DMS79 treated with DMSO at 0.1 percent for 48 hours (cell line): ENCODE results near the gene UPK1A.

Experiments used
- DNase-seq: peaks from one replicate; lab custom pipeline; 2025; lab: John Stamatoyannopoulos, UW

Gene UPK1A

GRCh38 chr19:35693422-35693821 lies 27.1 kb downstream of the UPK1A start:
- no peak for DNase-seq

GRCh38 chr19:35693835-35694599 lies 27.7 kb downstream of the UPK1A start:
- peak; percentile 83 for DNase-seq

- no peak for DNase-seq
These were observed 29.6 kb downstream of the UPK1A start for GRCh38 chr19:35695895-35696422.

GRCh38 chr19:35696835-35697234 lies 30.5 kb downstream of the UPK1A start:
- no peak for DNase-seq

GRCh38 chr19:35702223-35703012 lies 36.1 kb downstream of the UPK1A start:
- DNase-seq, result peak; percentile 96

GRCh38 chr19:35703343-35703742 lies 37.0 kb downstream of the UPK1A start:
- DNase-seq, result no peak

- DNase-seq, result no peak
These were observed 37.9 kb downstream of the UPK1A start, which contains the start of gene ZBTB32 for GRCh38 chr19:35704218-35704617. Gene ZBTB32 (plus strand): TSS chr19:35704558. CDS start chr19:35714627, 10,069 bp downstream.

GRCh38 chr19:35708391-35708790 lies 42.1 kb downstream of the UPK1A start:
- DNase-seq, result no peak

GRCh38 chr19:35710784-35711723 lies 44.7 kb downstream of the UPK1A start:
- no peak for DNase-seq

GRCh38 chr19:35712567-35713505 lies 46.5 kb downstream of the UPK1A start:
- no peak for DNase-seq

- DNase-seq, result no peak
These were observed 47.2 kb downstream of the UPK1A start for GRCh38 chr19:35713506-35713850.

GRCh38 chr19:35713904-35714495 lies 47.7 kb downstream of the UPK1A start:
- no peak for DNase-seq

- DNase-seq, result no peak
These were observed 48.5 kb downstream of the UPK1A start for GRCh38 chr19:35714601-35715354.

- DNase-seq, result no peak
These were observed 49.1 kb downstream of the UPK1A start for GRCh38 chr19:35715355-35715809.

GRCh38 chr19:35715981-35716800 lies 49.9 kb downstream of the UPK1A start:
- DNase-seq, result peak; percentile 39

GRCh38 chr19:35716801-35717664 lies 50.7 kb downstream of the UPK1A start:
- peak; percentile 64 for DNase-seq

- peak; percentile 86 for DNase-seq
These were observed 51.5 kb downstream of the UPK1A start, which contains the start of gene KMT2B for GRCh38 chr19:35717665-35718344. Gene KMT2B (plus strand): TSS chr19:35718003. CDS start chr19:35718019, 16 bp downstream.
